Karpas-422 (cell line): ENCODE results near the gene P2RY14. TPM values are rescaled to one million over a fixed set of nuclear protein-coding genes. Genes with fewer than 3 reads are reported as not detected.

Experiments
- DNase-seq: peaks from one replicate; pipeline ENCODE4 v3.0.0-alpha.2; 2015
- H2AFZ ChIP-seq: fragments of 200-600 bp; sonication (generic); 2 replicates; pipeline ENCODE4 v1.6.1; 2014; ENCODE audit warnings: antibody characterized with exemption, low read length, mixed read lengths
- H3K27ac ChIP-seq: fragments of 200-600 bp; sonication (generic); 2 replicates; pipeline ENCODE4 v1.5.1; 2014; ENCODE audit warnings: mild to moderate bottlenecking, low read length, moderate library complexity
- H3K27me3 ChIP-seq: fragments of 200-600 bp; sonication (generic); 2 replicates; pipeline ENCODE4 v1.6.1; 2014; ENCODE audit warnings: low read length, mixed read lengths
- H3K36me3 ChIP-seq: fragments of 200-600 bp; sonication (generic); 2 replicates; pipeline ENCODE4 v1.6.1; 2014; ENCODE audit warnings: low read length, mixed read lengths; ENCODE audit not compliant: insufficient read depth
- H3K4me1 ChIP-seq: fragments of 200-600 bp; sonication (generic); 2 replicates; pipeline ENCODE4 v1.6.1; 2014; ENCODE audit warnings: mild to moderate bottlenecking, low read length, mixed read lengths
- H3K4me2 ChIP-seq: fragments of 200-600 bp; sonication (generic); 2 replicates; pipeline ENCODE4 v1.6.1; 2014; ENCODE audit warnings: low read length, low read depth, mild to moderate bottlenecking; ENCODE audit not compliant: poor library complexity, severe bottlenecking
- H3K4me3 ChIP-seq: fragments of 200-600 bp; sonication (generic); 2 replicates; pipeline ENCODE4 v1.5.1; 2014; ENCODE audit warnings: mild to moderate bottlenecking, antibody characterized with exemption, low read length, mixed read lengths
- H3K79me2 ChIP-seq: fragments of 200-600 bp; sonication (generic); 2 replicates; pipeline ENCODE4 v1.6.1; 2014; ENCODE audit warnings: mild to moderate bottlenecking, low read length, mixed read lengths
- H3K9ac ChIP-seq: fragments of 200-600 bp; sonication (generic); 2 replicates; pipeline ENCODE4 v1.6.0; 2014; ENCODE audit warnings: low read length
- H3K9me2 ChIP-seq: fragments of 200-600 bp; sonication (generic), shearing (Covaris generic); replicated peaks from 2 replicates; pipeline ENCODE4 v1.6.0; 2014; ENCODE audit warnings: mild to moderate bottlenecking, low read length, moderate library complexity; ENCODE audit not compliant: insufficient read depth
- H3K9me3 ChIP-seq: fragments of 300-700, 200-600 bp; sonication (generic); 2 replicates; pipeline ENCODE4 v1.6.1; 2014; ENCODE audit warnings: low read length, mixed read lengths
- H4K20me1 ChIP-seq: fragments of 200-600 bp; sonication (generic); 2 replicates; pipeline ENCODE4 v1.6.1; 2014; ENCODE audit warnings: mild to moderate bottlenecking, antibody characterized with exemption, low read length, low read depth; ENCODE audit not compliant: insufficient read depth
- total RNA-seq: library from RNA; depleted of rRNA; stranded (reverse); fragments of >200 nt; shearing (Covaris generic); gene quantifications from 2 replicates; pipeline ENCODE4 v1.2.3, GENCODE V29; 2014; ENCODE audit warnings: low replicate concordance

P2RY14 gene
- total RNA-seq, 1 experiment from 2014 or later = not detected

GRCh38 chr3:151226825-151227224, 51.5 kb downstream of the P2RY14 start:
- H3K9ac ChIP-seq = no peak overlapping the region

DNA sequence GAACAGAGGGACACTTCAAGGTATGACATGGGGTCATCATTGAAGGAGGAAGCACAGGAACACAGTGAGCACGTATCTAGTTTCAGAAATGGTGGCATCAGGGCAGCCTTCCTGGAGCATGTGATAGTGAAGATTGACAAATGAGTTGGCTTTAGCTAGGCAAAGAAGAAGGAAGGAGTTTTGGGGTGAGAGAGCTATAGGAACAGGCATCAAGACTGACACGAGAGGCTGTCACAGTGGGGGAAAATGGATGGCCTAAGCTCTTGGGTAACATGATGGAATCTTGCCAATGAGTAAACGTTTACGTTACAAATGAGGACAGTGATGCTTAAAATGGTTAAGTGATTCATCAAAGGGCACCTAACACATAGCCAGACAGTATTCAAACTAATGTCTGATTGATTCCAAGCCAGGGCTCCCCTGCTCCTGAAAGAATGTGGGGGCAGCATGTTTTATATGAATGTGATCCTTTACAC, 52.2 kb downstream of the P2RY14 start:
- H3K9me3 ChIP-seq = no peaks in the 10 kb centered on the region
- H3K4me1 ChIP-seq = no peaks in the 10 kb centered on the region
- no peak overlapping the region for H3K9ac ChIP-seq
- no peaks in the 10 kb centered on the region for H3K9me2 ChIP-seq
- no peak overlapping the region for H3K27ac ChIP-seq
- no peaks in the 10 kb centered on the region; the same call in 1 of the 2 replicates for H3K27me3 ChIP-seq
- H3K36me3 ChIP-seq = no peaks in the 10 kb centered on the region
- no peaks in the 10 kb centered on the region for H3K79me2 ChIP-seq
- no peak overlapping the region for H3K4me3 ChIP-seq
- H4K20me1 ChIP-seq = no peaks in the 10 kb centered on the region
- H3K4me2 ChIP-seq = no peak overlapping the region
- no peak for DNase-seq
- no peak overlapping the region for H2AFZ ChIP-seq

More at GRCh38 chr3:151226825-151227224, 51.5 kb downstream of the P2RY14 start:
- Histone ChIP-seq H3K4me1 (no peaks in the 10 kb centered on the region), H3K4me3 (no peak overlapping the region), H3K9me3 (no peaks in the 10 kb centered on the region), H3K4me2 (no peak overlapping the region), H3K27me3 (no peaks in the 10 kb centered on the region; the same call in 1 of the 2 replicates), H3K36me3 (no peaks in the 10 kb centered on the region), H4K20me1 (no peaks in the 10 kb centered on the region), H3K79me2 (no peaks in the 10 kb centered on the region), H2AFZ (no peak overlapping the region), H3K9me2 (no peaks in the 10 kb centered on the region), H3K27ac (no peak overlapping the region)
- DNase-seq = no peak

GRCh38 chr3:151225040-151225975, 53.0 kb downstream of the P2RY14 start:
- DNase-seq = no peak
- Histone ChIP-seq H3K4me2 (no peak overlapping the region), H3K36me3 (no peaks in the 10 kb centered on the region), H3K9me3 (no peaks in the 10 kb centered on the region), H3K27ac (no peak overlapping the region), H3K4me1 (no peaks in the 10 kb centered on the region), H3K9ac (no peak overlapping the region), H3K9me2 (no peaks in the 10 kb centered on the region), H4K20me1 (no peaks in the 10 kb centered on the region), H3K27me3 (no peaks in the 10 kb centered on the region), H3K79me2 (no peaks in the 10 kb centered on the region), H2AFZ (no peak overlapping the region), H3K4me3 (no peak overlapping the region)

DNA sequence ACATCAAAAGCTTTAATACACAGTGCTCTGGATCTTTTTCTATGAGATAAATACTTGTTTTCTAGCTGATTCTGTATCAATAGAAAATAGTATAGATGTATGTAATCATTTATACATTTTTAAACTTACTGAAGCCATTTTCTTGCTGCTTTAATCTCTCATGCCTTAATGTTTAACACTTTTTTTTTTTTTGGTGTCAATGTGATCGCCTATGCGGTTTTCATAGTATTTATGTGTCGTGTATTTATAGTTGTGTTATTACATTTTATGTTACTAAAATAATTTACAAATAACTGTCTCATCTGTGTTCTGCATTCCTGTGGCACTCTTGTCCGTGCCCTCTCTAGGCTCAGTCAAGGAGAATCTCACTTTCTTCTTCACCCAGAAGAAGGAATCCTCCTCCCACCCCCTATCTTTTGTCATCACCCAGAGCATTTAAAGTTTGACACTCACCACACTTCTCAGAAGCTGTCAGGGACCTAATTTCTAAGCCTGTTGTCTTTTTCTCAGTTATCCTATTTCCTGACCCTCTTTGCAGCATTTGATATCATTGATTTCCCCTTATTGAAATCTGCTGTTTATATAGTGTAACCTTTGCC, 54.0 kb downstream of the P2RY14 start:
- Histone ChIP-seq H2AFZ (no peak overlapping the region), H3K4me3 (no peak overlapping the region)

DNA sequence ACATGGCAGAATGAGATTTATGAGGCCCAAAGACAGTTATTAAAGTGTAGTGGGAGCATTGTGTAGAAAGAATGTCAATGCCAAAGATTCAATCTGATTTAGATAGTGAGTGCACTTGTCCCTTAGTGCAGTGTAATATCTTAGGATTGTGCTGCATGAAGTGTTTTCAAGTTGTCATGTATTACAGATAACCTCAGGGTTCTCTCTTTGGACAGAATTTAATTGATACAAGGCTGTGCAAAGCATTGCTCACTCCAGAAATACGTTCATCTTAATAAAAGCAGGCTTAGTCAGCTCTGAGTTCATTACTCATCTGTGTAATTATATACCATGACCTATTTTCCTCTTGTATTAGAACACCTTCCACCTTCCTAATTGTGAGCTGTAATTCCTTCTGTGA, 59.3 kb downstream of the P2RY14 start:
- Histone ChIP-seq H3K27ac (no peak overlapping the region), H3K9ac (no peak overlapping the region), H3K79me2 (no peaks in the 10 kb centered on the region), H3K4me1 (no peaks in the 10 kb centered on the region), H2AFZ (no peak overlapping the region), H3K9me2 (no peaks in the 10 kb centered on the region), H3K4me2 (no peak overlapping the region), H3K36me3 (no peaks in the 10 kb centered on the region), H4K20me1 (no peaks in the 10 kb centered on the region), H3K27me3 (no peaks in the 10 kb centered on the region), H3K9me3 (no peaks in the 10 kb centered on the region), H3K4me3 (no peak overlapping the region)
- no peak for DNase-seq

More for the DNA sequence above, 54.0 kb downstream of the P2RY14 start:
- no peak overlapping the region for H3K27ac ChIP-seq
- no peaks in the 10 kb centered on the region for H3K9me2 ChIP-seq
- H3K79me2 ChIP-seq = no peaks in the 10 kb centered on the region
- H3K27me3 ChIP-seq = no peaks in the 10 kb centered on the region
- H3K9ac ChIP-seq = no peak overlapping the region
- no peaks in the 10 kb centered on the region for H4K20me1 ChIP-seq
- no peak overlapping the region for H3K4me2 ChIP-seq
- H3K36me3 ChIP-seq = no peaks in the 10 kb centered on the region
- H3K9me3 ChIP-seq = no peaks in the 10 kb centered on the region
- H3K4me1 ChIP-seq = no peaks in the 10 kb centered on the region
- DNase-seq = no peak

GRCh38 chr3:151218136-151218535, 60.2 kb downstream of the P2RY14 start:
- H3K4me1 ChIP-seq = no peaks in the 10 kb centered on the region
- no peak overlapping the region for H3K27ac ChIP-seq
- no peaks in the 10 kb centered on the region for H3K9me3 ChIP-seq
- H4K20me1 ChIP-seq = no peaks in the 10 kb centered on the region
- H3K27me3 ChIP-seq = no peaks in the 10 kb centered on the region
- no peak overlapping the region for H3K4me2 ChIP-seq
- no peak for DNase-seq
- no peak overlapping the region for H2AFZ ChIP-seq
- no peak overlapping the region for H3K4me3 ChIP-seq
- H3K9ac ChIP-seq = no peak overlapping the region
- no peaks in the 10 kb centered on the region for H3K9me2 ChIP-seq
- H3K36me3 ChIP-seq = no peaks in the 10 kb centered on the region
- H3K79me2 ChIP-seq = no peaks in the 10 kb centered on the region

GRCh38 chr3:151216641-151217607, 61.4 kb downstream of the P2RY14 start:
- Histone ChIP-seq H3K79me2 (no peaks in the 10 kb centered on the region), H3K27me3 (no peaks in the 10 kb centered on the region), H3K36me3 (no peaks in the 10 kb centered on the region), H3K9me3 (no peaks in the 10 kb centered on the region), H2AFZ (no peak overlapping the region), H3K4me2 (no peak overlapping the region), H3K4me1 (no peaks in the 10 kb centered on the region), H3K9me2 (no peaks in the 10 kb centered on the region), H3K4me3 (no peak overlapping the region), H4K20me1 (no peaks in the 10 kb centered on the region), H3K27ac (no peak overlapping the region), H3K9ac (no peak overlapping the region)
- DNase-seq = no peak
